Measurements from ENCODE around the gene MET. TPM values are rescaled to one million over a fixed set of nuclear protein-coding genes. Genes with fewer than 3 reads are reported as not detected.
"Not testable (repeated sequence)": the region's sequence is repeated elsewhere in the genome, so short reads cannot be mapped to it uniquely, and the experiment has no call there.

MET gene
- total and polyA plus RNA-seq, 2 of the 8 experiments (the other 6 are each of a cell fraction or from before 2014, with no cell fraction given) = 3.5 to 12.9 TPM

- H3K18ac ChIP-seq (ENCODE audit: extremely low read depth, low read length); H3K27me3 ChIP-seq (replicated peaks in 1 of 4; ENCODE audit: control insufficient read depth in 3 of 4, extremely low read depth in 1 of 4, insufficient read depth in 3 of 4, low read length in 3 of 4); H3K23ac ChIP-seq (ENCODE audit: insufficient read length); H2BK15ac ChIP-seq (ENCODE audit: low read length); H3K56ac ChIP-seq (replicated peaks; ENCODE audit: insufficient read length, low read depth, low read length); H4K5ac ChIP-seq (ENCODE audit: insufficient read length, low read depth, low read length); H3K4me3 ChIP-seq (ENCODE audit: extremely low read depth in 1 of 4, insufficient read depth in 2 of 4, low read depth in 3 of 4, low read length in 4 of 4); H3K4ac ChIP-seq (replicated peaks; ENCODE audit: insufficient read length, low read depth, low read length); POLR2A ChIA-PET (ENCODE audit: partially characterized antibody); H4K91ac ChIP-seq (replicated peaks; ENCODE audit: insufficient read length, low read length); H4K20me1 ChIP-seq (replicated peaks in 1 of 2; ENCODE audit: control insufficient read depth in 1 of 2, insufficient read depth in 2 of 2, low read length in 2 of 2); H3K9ac ChIP-seq (replicated peaks in 1 of 4; ENCODE audit: extremely low read depth in 1 of 4, low read depth in 3 of 4, low read length in 3 of 4); H2BK5ac ChIP-seq (ENCODE audit: low read depth, low read length); H2BK120ac ChIP-seq (replicated peaks; ENCODE audit: low read depth, low read length); H2BK12ac ChIP-seq (ENCODE audit: low read depth, low read length); H3K36me3 ChIP-seq (ENCODE audit: control insufficient read depth in 2 of 4, insufficient read depth in 4 of 4, low read length in 3 of 4); H3K27ac ChIP-seq (ENCODE audit: low read depth, low read length); DNase-seq (ENCODE audit: low read depth in 1 of 2, low spot score in 2 of 2); H3K14ac ChIP-seq (ENCODE audit: insufficient read length); FAIRE-seq; H3K4me2 ChIP-seq (ENCODE audit: insufficient read depth in 1 of 2, low read depth in 2 of 2, low read length in 2 of 2); H2AK5ac ChIP-seq (ENCODE audit: low read depth, low read length); H3K79me2 ChIP-seq (ENCODE audit: control insufficient read depth in 1 of 2, insufficient read depth in 2 of 2, low read length in 2 of 2); H3K79me1 ChIP-seq (ENCODE audit: low read depth, low read length); H3K4me1 ChIP-seq (replicated peaks in 1 of 4; ENCODE audit: control insufficient read depth in 3 of 4, insufficient read depth in 4 of 4, low read length in 3 of 4); H2AFZ ChIP-seq (ENCODE audit: low read length); H2BK20ac ChIP-seq (ENCODE audit: low read length); H4K8ac ChIP-seq (ENCODE audit: extremely low read depth, insufficient read depth, low read length); H3K23me2 ChIP-seq (ENCODE audit: low read depth, low read length); H3K9me3 ChIP-seq (ENCODE audit: insufficient read depth in 2 of 2, low read depth in 1 of 2, low read length in 1 of 2): not testable (repeated sequence)
- CTCF ChIA-PET (ENCODE audit: partially characterized antibody) = interaction anchor here (0.7 to 2.4 kb wide), 7 partner anchors 9 to 555 kb away, joined by 3 to 11 read pairs (median 4); no protein-coding TSS in a partner anchor
- 89% methylated on average over 3 of the region's 3 CpGs; no CpG with 5 or more reads in 1 of the 2 experiments for WGBS, 2 experiments (ENCODE audit: extremely low coverage in 1 of 2, insufficient coverage in 1 of 2, insufficient read length in 1 of 2, insufficient replicate concordance in 2 of 2, low coverage in 1 of 2, low lambda C conversion rate in 2 of 2, missing lambda C conversion rate in 1 of 2)
Observed at GRCh38 chr7:116813371-116813770, 141.4 kb downstream of the MET start.
